KMS-11 (cell line): ENCODE measurements around the gene PC.

Source experiments
- H2AFZ ChIP-seq: fragments of 200-600 bp; sonication (generic); 2 replicates; pipeline ENCODE4 v1.6.1; 2016; ENCODE audit warnings: antibody characterized with exemption, mixed run types, low read depth
- H3K27ac ChIP-seq: fragments of 200-600 bp; sonication (generic); 2 replicates; pipeline ENCODE4 v1.6.1; 2016; ENCODE audit warnings: mild to moderate bottlenecking, mixed run types
- H3K27me3 ChIP-seq: fragments of 200-600 bp; sonication (generic); 2 replicates; pipeline ENCODE4 v1.6.1; 2017; ENCODE audit warnings: mild to moderate bottlenecking, low read depth, mixed run types, moderate library complexity; ENCODE audit not compliant: insufficient read depth
- H3K36me3 ChIP-seq: fragments of 200-600 bp; sonication (generic); 2 replicates; pipeline ENCODE4 v1.6.1; 2017; ENCODE audit warnings: mild to moderate bottlenecking, mixed run types; ENCODE audit not compliant: insufficient read depth
- H3K4me1 ChIP-seq: fragments of 200-600 bp; sonication (generic); 2 replicates; pipeline ENCODE4 v1.6.1; 2016; ENCODE audit warnings: mild to moderate bottlenecking, low read depth, mixed run types; ENCODE audit not compliant: poor library complexity, severe bottlenecking
- H3K4me2 ChIP-seq: fragments of 200-600 bp; sonication (generic); 2 replicates; pipeline ENCODE4 v1.7.0; 2016; ENCODE audit warnings: mild to moderate bottlenecking, mixed run types
- H3K4me3 ChIP-seq: fragments of 200-600 bp; sonication (generic); IDR thresholded peaks from 2 replicates; pipeline ENCODE4 v1.6.1; 2017; ENCODE audit warnings: low read depth, low read length, mixed read lengths; ENCODE audit not compliant: insufficient read depth
- H3K79me2 ChIP-seq: fragments of 200-600 bp; sonication (generic); 2 replicates; pipeline ENCODE4 v1.6.1; 2016; ENCODE audit warnings: low read depth, mixed run types; ENCODE audit not compliant: insufficient read depth
- H3K9ac ChIP-seq: fragments of 200-600 bp; sonication (generic); 2 replicates; pipeline ENCODE4 v1.6.1; 2016; ENCODE audit warnings: mild to moderate bottlenecking, mixed run types
- H4K20me1 ChIP-seq: fragments of 200-600 bp; sonication (generic); 2 replicates; pipeline ENCODE4 v1.6.1; 2016; ENCODE audit warnings: mild to moderate bottlenecking, mixed run types; ENCODE audit not compliant: insufficient read depth
- TF ChIP-seq, protein P1 (sequence below): fragments of 200-600 bp; sonication (generic); conservative IDR thresholded peaks from 2 replicates; pipeline ENCODE4 v1.6.1; 2017; ENCODE audit warnings: low read depth, mild to moderate bottlenecking, antibody characterized with exemption, low read length, moderate library complexity, mixed read lengths

The PC gene

DNA sequence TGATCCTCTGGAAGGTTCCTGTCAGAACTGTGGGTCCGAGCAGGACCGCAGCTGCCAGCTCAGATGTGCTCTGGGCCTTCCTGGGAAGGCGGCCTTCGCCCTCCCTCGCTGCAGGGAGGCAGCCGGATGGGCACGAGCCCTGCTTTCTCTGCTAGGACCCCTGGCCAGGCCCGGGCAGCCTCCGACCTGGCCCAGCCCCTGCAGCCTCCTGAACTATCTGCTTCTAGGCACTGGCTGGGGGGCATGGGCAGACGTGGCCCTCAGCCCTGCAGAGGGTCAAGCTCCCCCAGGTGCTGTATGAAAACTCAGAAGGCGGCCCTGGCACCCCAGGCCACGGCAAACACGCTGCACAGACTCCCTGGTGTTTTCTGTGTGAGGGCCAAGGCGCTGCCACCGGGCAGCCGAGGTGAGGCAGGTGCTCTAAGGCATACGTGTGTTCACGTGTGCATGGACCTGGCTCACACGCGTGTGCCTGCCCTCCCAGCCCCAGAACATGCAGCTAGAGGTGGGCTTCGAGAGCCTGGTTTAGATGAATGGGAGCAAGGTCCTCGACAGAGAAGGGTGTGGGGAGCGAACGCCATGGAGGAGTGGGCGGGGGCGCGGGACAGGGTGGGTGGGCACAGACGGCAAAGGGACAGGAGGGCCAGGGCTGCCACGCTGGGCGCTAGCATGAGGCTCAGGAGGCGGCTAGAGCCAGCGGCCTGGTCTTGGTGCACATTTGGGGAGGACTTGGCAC, 97.0 kb downstream of the PC start:
- Histone ChIP-seq H3K27ac (no peak overlapping the region), H3K4me3 (no peak overlapping the region), H3K9ac (no peak overlapping the region), H3K27me3 (no peaks in the 10 kb centered on the region), H4K20me1 (no peaks in the 10 kb centered on the region), H3K4me1 (peaks cover 4% of the 10 kb centered on the region), H3K36me3 (no peaks in the 10 kb centered on the region), H3K79me2 (peaks cover 9% of the 10 kb centered on the region; the same call in 1 of the 2 replicates), H2AFZ (no peak overlapping the region), H3K4me2 (no peak overlapping the region)
- TF ChIP-seq, protein P1, sequence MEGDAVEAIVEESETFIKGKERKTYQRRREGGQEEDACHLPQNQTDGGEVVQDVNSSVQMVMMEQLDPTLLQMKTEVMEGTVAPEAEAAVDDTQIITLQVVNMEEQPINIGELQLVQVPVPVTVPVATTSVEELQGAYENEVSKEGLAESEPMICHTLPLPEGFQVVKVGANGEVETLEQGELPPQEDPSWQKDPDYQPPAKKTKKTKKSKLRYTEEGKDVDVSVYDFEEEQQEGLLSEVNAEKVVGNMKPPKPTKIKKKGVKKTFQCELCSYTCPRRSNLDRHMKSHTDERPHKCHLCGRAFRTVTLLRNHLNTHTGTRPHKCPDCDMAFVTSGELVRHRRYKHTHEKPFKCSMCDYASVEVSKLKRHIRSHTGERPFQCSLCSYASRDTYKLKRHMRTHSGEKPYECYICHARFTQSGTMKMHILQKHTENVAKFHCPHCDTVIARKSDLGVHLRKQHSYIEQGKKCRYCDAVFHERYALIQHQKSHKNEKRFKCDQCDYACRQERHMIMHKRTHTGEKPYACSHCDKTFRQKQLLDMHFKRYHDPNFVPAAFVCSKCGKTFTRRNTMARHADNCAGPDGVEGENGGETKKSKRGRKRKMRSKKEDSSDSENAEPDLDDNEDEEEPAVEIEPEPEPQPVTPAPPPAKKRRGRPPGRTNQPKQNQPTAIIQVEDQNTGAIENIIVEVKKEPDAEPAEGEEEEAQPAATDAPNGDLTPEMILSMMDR, result no peak

DNA sequence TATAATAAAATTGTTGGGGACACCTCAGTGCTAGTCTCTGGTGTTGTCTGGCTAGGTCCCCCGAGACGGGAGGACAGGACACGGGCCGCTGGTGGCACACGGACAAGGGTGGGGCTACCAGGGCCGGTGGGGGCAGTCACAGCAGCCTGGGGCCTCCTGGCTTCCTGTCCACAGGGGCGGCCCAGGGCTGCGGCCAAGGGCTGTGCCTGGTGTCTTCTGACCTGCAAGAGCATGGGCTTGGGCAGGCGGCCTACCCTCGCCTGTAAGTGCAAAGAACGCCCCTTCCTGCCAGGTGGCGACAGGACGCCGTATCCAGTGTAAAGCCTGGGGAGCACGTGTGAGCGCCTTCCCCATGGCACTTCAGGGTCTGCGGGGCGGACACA, 97.7 kb downstream of the PC start:
- Histone ChIP-seq H4K20me1 (no peaks in the 10 kb centered on the region), H3K9ac (no peak overlapping the region), H3K36me3 (no peaks in the 10 kb centered on the region), H3K79me2 (peaks cover 9% of the 10 kb centered on the region; the same call in 1 of the 2 replicates), H3K4me2 (no peak overlapping the region), H3K27ac (no peak overlapping the region), H3K27me3 (no peaks in the 10 kb centered on the region), H3K4me1 (peaks cover 5% of the 10 kb centered on the region), H3K4me3 (no peak overlapping the region), H2AFZ (no peak overlapping the region)
- TF ChIP-seq, protein P1, result no peak

DNA sequence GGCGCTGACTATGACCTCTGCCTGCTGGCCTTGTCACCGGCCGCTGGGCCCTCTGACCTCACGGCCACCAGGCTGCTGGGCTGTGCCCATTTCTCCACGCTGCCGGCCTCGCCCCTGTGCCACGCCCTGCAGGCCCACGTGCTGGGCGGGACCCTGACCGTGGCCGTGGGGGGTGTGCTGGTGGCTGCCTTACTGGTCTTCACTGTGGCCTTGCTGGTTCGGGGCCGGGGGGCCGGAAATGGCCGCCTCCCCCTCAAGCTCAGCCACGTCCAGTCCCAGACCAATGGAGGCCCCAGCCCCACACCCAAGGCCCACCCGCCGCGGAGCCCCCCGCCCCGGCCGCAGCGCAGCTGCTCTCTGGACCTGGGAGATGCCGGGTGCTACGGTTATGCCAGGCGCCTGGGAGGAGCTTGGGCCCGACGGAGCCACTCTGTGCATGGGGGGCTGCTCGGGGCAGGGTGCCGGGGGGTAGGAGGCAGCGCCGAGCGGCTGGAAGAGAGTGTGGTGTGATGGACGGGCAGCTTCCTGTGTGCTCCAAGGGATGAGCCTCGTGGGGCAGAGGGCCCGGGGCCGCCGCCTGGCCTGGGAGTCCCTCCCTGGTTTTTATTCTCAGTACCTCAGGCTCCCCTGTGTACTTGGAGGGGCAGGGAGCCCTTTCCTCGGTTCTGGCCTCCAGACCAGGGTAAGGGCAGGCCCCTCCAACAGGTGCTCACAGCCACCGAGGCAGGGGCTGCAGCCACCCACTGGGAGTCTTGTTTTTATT, 98.3 kb downstream of the PC start:
- no peak overlapping the region for H3K4me2 ChIP-seq

DNA sequence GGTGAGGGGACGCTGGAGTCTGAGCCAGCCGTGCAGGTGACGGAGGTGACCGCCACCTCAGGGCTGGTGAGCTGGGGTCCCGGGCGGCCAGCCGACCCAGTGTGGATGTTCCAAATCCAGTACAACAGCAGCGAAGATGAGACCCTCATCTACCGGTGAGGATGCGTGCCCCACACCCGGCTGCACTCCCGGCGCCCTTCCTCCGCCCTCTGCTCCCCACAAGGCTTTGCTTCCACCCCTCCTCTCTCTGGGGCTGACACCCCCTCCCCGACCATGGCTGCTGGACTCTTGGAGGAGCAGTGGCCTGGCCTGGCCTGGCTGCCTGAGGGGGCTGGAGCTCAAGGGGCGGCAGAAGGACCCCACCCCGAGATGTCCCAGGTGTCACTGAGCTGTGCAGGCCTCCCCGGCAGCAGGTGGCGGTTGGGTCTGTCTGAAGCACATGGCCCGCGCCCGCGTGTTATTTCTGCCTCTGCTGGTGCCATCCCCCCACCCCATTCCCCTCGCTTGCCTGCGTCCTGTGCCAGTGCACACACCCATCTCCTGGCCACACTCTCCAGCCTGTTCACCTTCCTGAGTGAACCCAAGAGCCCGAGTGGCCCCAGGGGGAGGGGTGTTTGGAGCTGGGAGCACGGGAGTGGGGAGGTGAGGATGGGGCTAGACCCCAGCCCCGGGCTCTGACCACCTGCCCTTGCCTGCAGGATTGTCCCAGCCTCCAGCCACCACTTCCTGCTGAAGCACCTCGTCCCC, 99.1 kb downstream of the PC start:
- Histone ChIP-seq H4K20me1 (no peaks in the 10 kb centered on the region), H3K27ac (no peak overlapping the region), H3K4me1 (peaks cover 10% of the 10 kb centered on the region), H3K79me2 (peaks cover 9% of the 10 kb centered on the region; the same call in 1 of the 2 replicates), H2AFZ (no peak overlapping the region), H3K27me3 (no peaks in the 10 kb centered on the region), H3K36me3 (no peaks in the 10 kb centered on the region), H3K4me2 (no peak overlapping the region), H3K9ac (no peak overlapping the region), H3K4me3 (no peak overlapping the region)
- TF ChIP-seq, protein P1, result no peak

More for the DNA sequence above, 98.3 kb downstream of the PC start:
- TF ChIP-seq, protein P1, result no peak
- no peaks in the 10 kb centered on the region for H4K20me1 ChIP-seq
- peaks cover 9% of the 10 kb centered on the region; the same call in 1 of the 2 replicates for H3K79me2 ChIP-seq
- H3K4me3 ChIP-seq, result no peak overlapping the region
- no peaks in the 10 kb centered on the region for H3K36me3 ChIP-seq
- H2AFZ ChIP-seq, result no peak overlapping the region
- H3K27ac ChIP-seq, result no peak overlapping the region
- H3K27me3 ChIP-seq, result no peaks in the 10 kb centered on the region
- H3K9ac ChIP-seq, result no peak overlapping the region
- peaks cover 10% of the 10 kb centered on the region for H3K4me1 ChIP-seq
